Nephron (organoid): ENCODE measurements around the gene SESN1.

Source experiments
- H3K27ac Mint-ChIP-seq, 3 experiments: 2 replicates each; pipeline ENCODE4 v1.8.0; 2020; ENCODE audit warnings: mixed read lengths in 3 of 3, mild to moderate bottlenecking in 2 of 3, moderate library complexity in 1 of 3
- H3K27me3 Mint-ChIP-seq: 2 replicates; pipeline ENCODE4 v1.8.0; 2021; ENCODE audit warnings: low read depth, mild to moderate bottlenecking, moderate library complexity, mixed read lengths
- H3K36me3 Mint-ChIP-seq: 2 replicates; pipeline ENCODE4 v1.8.0; 2020; ENCODE audit warnings: low read depth, mixed read lengths
- H3K4me1 Mint-ChIP-seq: 2 replicates; pipeline ENCODE4 v1.8.0; 2020; ENCODE audit warnings: mixed read lengths
- H3K4me3 Mint-ChIP-seq, 3 experiments: 2 replicates each; pipeline ENCODE4 v1.8.0; 2020; ENCODE audit warnings: mild to moderate bottlenecking in 3 of 3, mixed read lengths in 3 of 3, moderate library complexity in 2 of 3
- H3K9me3 Mint-ChIP-seq: 2 replicates; pipeline ENCODE4 v1.8.0; 2020; ENCODE audit warnings: mixed read lengths
- CTCF ChIP-seq, 3 experiments: fragments of 200-600 bp; sonication (generic); IDR thresholded peaks; one replicate each; pipeline ENCODE4 v1.5.0; 2021; ENCODE audit warnings: antibody characterized with exemption in 3 of 3; ENCODE audit not compliant: unreplicated experiment in 3 of 3

The SESN1 gene

GRCh38 chr6:109027964-109028363, 66.7 kb downstream of the SESN1 start:
- Mint-ChIP-seq H3K9me3 (peaks cover 11% of the 10 kb centered on the region), H3K4me3 (no peak overlapping the region), H3K36me3 (peaks cover 9% of the 10 kb centered on the region), H3K27me3 (no peaks in the 10 kb centered on the region), H3K27ac (no peak overlapping the region), H3K4me1 (peaks cover 4% of the 10 kb centered on the region)
- TF ChIP-seq CTCF (IDR thresholded peaks at IDR 0.05; ENCODE audit: unreplicated experiment in 3 of 3), result no peak

- Mint-ChIP-seq H3K4me1 (peaks cover 7% of the 10 kb centered on the region), H3K27me3 (no peaks in the 10 kb centered on the region), H3K4me3 (no peak overlapping the region), H3K36me3 (peaks cover 9% of the 10 kb centered on the region), H3K27ac (no peak overlapping the region), H3K9me3 (peaks cover 11% of the 10 kb centered on the region)
- TF ChIP-seq CTCF (IDR thresholded peaks at IDR 0.05; ENCODE audit: unreplicated experiment in 3 of 3), result no peak
Observed at GRCh38 chr6:109025639-109026038, 69.0 kb downstream of the SESN1 start.

- TF ChIP-seq CTCF (IDR thresholded peaks at IDR 0.05; ENCODE audit: unreplicated experiment in 3 of 3), result no peak
- H3K36me3 Mint-ChIP-seq, result peaks cover 9% of the 10 kb centered on the region
- peaks cover 11% of the 10 kb centered on the region for H3K9me3 Mint-ChIP-seq
- H3K27ac Mint-ChIP-seq, result no peak overlapping the region
- no peaks in the 10 kb centered on the region for H3K27me3 Mint-ChIP-seq
- H3K4me3 Mint-ChIP-seq, result no peak overlapping the region
- H3K4me1 Mint-ChIP-seq, result peaks cover 7% of the 10 kb centered on the region
Observed at GRCh38 chr6:109024784-109025183, 69.9 kb downstream of the SESN1 start.

GRCh38 chr6:109024368-109024767, 70.3 kb downstream of the SESN1 start:
- Mint-ChIP-seq H3K4me3 (no peak overlapping the region), H3K36me3 (peaks cover 9% of the 10 kb centered on the region), H3K4me1 (peaks cover 7% of the 10 kb centered on the region), H3K27me3 (no peaks in the 10 kb centered on the region), H3K27ac (no peak overlapping the region), H3K9me3 (peaks cover 11% of the 10 kb centered on the region)
- no peak for TF ChIP-seq CTCF (IDR thresholded peaks at IDR 0.05; ENCODE audit: unreplicated experiment in 3 of 3)

- no peak for TF ChIP-seq CTCF (IDR thresholded peaks at IDR 0.05; ENCODE audit: unreplicated experiment in 3 of 3)
Observed at GRCh38 chr6:109023356-109023925, 71.2 kb downstream of the SESN1 start.

GRCh38 chr6:109021870-109022269, 72.8 kb downstream of the SESN1 start:
- peaks cover 9% of the 10 kb centered on the region for H3K9me3 Mint-ChIP-seq

More at GRCh38 chr6:109023356-109023925, 71.2 kb downstream of the SESN1 start:
- Mint-ChIP-seq H3K36me3 (peaks cover 9% of the 10 kb centered on the region), H3K9me3 (peaks cover 11% of the 10 kb centered on the region), H3K27me3 (no peaks in the 10 kb centered on the region), H3K4me1 (peaks cover 7% of the 10 kb centered on the region), H3K4me3 (no peak overlapping the region), H3K27ac (no peak overlapping the region)

More at GRCh38 chr6:109021870-109022269, 72.8 kb downstream of the SESN1 start:
- Mint-ChIP-seq H3K27me3 (no peaks in the 10 kb centered on the region), H3K4me1 (peaks cover 7% of the 10 kb centered on the region), H3K27ac (no peak overlapping the region), H3K36me3 (peaks cover 9% of the 10 kb centered on the region), H3K4me3 (no peak overlapping the region)
- TF ChIP-seq CTCF (IDR thresholded peaks at IDR 0.05; ENCODE audit: unreplicated experiment in 3 of 3), result no peak
